Esophagus muscularis mucosa (tissue), 3 donors: Measurements from ENCODE around the gene BAHCC1.

Experiments
- POLR2A ChIP-seq: fragments of 450-650 bp; IDR thresholded peaks from one replicate; pipeline ENCODE4 v1.6.1; 2017; ENCODE audit warnings: antibody characterized with exemption, moderate library complexity, mild to moderate bottlenecking, low read depth
- TF ChIP-seq, protein P1 (sequence below), 3 experiments: fragments of 200-600 bp in 2 of 3; fragments of 450-650 bp in 1 of 3; sonication (generic) in 2 of 3; IDR thresholded peaks; one replicate each; pipeline ENCODE4 v1.5.1; 2017 to 2019; ENCODE audit warnings: antibody characterized with exemption in 3 of 3, mild to moderate bottlenecking in 2 of 3, moderate library complexity in 1 of 3

- TF ChIP-seq, protein P1, sequence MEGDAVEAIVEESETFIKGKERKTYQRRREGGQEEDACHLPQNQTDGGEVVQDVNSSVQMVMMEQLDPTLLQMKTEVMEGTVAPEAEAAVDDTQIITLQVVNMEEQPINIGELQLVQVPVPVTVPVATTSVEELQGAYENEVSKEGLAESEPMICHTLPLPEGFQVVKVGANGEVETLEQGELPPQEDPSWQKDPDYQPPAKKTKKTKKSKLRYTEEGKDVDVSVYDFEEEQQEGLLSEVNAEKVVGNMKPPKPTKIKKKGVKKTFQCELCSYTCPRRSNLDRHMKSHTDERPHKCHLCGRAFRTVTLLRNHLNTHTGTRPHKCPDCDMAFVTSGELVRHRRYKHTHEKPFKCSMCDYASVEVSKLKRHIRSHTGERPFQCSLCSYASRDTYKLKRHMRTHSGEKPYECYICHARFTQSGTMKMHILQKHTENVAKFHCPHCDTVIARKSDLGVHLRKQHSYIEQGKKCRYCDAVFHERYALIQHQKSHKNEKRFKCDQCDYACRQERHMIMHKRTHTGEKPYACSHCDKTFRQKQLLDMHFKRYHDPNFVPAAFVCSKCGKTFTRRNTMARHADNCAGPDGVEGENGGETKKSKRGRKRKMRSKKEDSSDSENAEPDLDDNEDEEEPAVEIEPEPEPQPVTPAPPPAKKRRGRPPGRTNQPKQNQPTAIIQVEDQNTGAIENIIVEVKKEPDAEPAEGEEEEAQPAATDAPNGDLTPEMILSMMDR (IDR thresholded peaks at IDR 0.05): no peak
- TF ChIP-seq POLR2A: no peak
These were observed 3.0 kb downstream of the BAHCC1 start for GRCh38 chr17:81398176-81398831.
